DOHH2 (cell line): ENCODE measurements around the gene NEK10.
"Not testable (repeated sequence)": the region's sequence is repeated elsewhere in the genome, so short reads cannot be mapped to it uniquely, and the experiment has no call there.

Experiments used
- H3F3A ChIP-seq: fragments of 200-600 bp; sonication (generic), shearing (Covaris generic); 2 replicates; pipeline ENCODE4 v1.6.0; 2016; ENCODE audit warnings: antibody characterized with exemption, mild to moderate bottlenecking; ENCODE audit not compliant: control insufficient read depth, insufficient read depth
- H3K27ac ChIP-seq: fragments of 200-600 bp; sonication (generic); 2 replicates; pipeline ENCODE4 v1.5.1; 2014; ENCODE audit warnings: low read depth, mild to moderate bottlenecking, low read length, moderate library complexity
- H3K27me3 ChIP-seq: fragments of 200-600 bp; sonication (generic); 2 replicates; pipeline ENCODE4 v1.6.1; 2014; ENCODE audit warnings: mild to moderate bottlenecking, low read length, mixed read lengths; ENCODE audit not compliant: control insufficient read depth
- H3K36me3 ChIP-seq: fragments of 200-600 bp; sonication (generic); 2 replicates; pipeline ENCODE4 v1.6.1; 2014; ENCODE audit warnings: mild to moderate bottlenecking, low read length, moderate library complexity, mixed read lengths; ENCODE audit not compliant: control insufficient read depth
- H3K4me1 ChIP-seq: fragments of 200-600 bp; sonication (generic); 2 replicates; pipeline ENCODE4 v1.6.1; 2014; ENCODE audit warnings: mild to moderate bottlenecking, low read length, mixed read lengths; ENCODE audit not compliant: control insufficient read depth
- H3K4me2 ChIP-seq: fragments of 200-600 bp; sonication (generic); 2 replicates; pipeline ENCODE4 v1.6.0; 2014; ENCODE audit warnings: mild to moderate bottlenecking, low read length, moderate library complexity
- H3K4me3 ChIP-seq: fragments of 200-600 bp; sonication (generic); 2 replicates; pipeline ENCODE4 v1.5.1; 2014; ENCODE audit warnings: mild to moderate bottlenecking, low read length, mixed read lengths
- H3K79me2 ChIP-seq: fragments of 200-600 bp; sonication (generic); 2 replicates; pipeline ENCODE4 v1.6.1; 2014; ENCODE audit warnings: mild to moderate bottlenecking, low read length, mixed read lengths; ENCODE audit not compliant: control insufficient read depth
- H3K9me2 ChIP-seq: fragments of 200-600 bp; sonication (generic); replicated peaks from 2 replicates; pipeline ENCODE4 v1.6.1; 2014; ENCODE audit warnings: mild to moderate bottlenecking, low read length, mixed read lengths; ENCODE audit not compliant: control insufficient read depth
- H3K9me3 ChIP-seq: fragments of 200-600 bp; sonication (generic); 2 replicates; pipeline ENCODE4 v1.6.1; 2014; ENCODE audit warnings: antibody characterized with exemption, low read length, mixed read lengths; ENCODE audit not compliant: control insufficient read depth, insufficient read depth
- H4K20me1 ChIP-seq: fragments of 200-600 bp; sonication (generic); 2 replicates; pipeline ENCODE4 v1.6.0; 2014; ENCODE audit warnings: low read depth, mild to moderate bottlenecking, antibody characterized with exemption, low read length, moderate library complexity; ENCODE audit not compliant: control insufficient read depth, insufficient read depth
- EZH2phosphoT487 ChIP-seq: fragments of 200-600 bp; sonication (generic); IDR thresholded peaks from 2 replicates; pipeline ENCODE4 v1.6.1; 2017; ENCODE audit warnings: borderline replicate concordance, mild to moderate bottlenecking, antibody characterized with exemption, low read length, moderate library complexity, mixed read lengths
- TF ChIP-seq, protein P1 (sequence below): fragments of 200-600 bp; sonication (generic); IDR thresholded peaks from one replicate; pipeline ENCODE4 v1.5.1; 2014; ENCODE audit warnings: antibody characterized with exemption, mild to moderate bottlenecking, low read depth, low read length; ENCODE audit not compliant: poor library complexity, severe bottlenecking

Gene NEK10

GRCh38 chr3:27286467-27286866 is 82.7 kb downstream of the NEK10 start:
- H3K79me2 ChIP-seq, H3K4me2 ChIP-seq, H3K27ac ChIP-seq, H3F3A ChIP-seq, H3K4me3 ChIP-seq, H3K27me3 ChIP-seq, H3K9me2 ChIP-seq, H3K9me3 ChIP-seq, H3K4me1 ChIP-seq, H4K20me1 ChIP-seq, H3K36me3 ChIP-seq: not testable (repeated sequence)

DNA sequence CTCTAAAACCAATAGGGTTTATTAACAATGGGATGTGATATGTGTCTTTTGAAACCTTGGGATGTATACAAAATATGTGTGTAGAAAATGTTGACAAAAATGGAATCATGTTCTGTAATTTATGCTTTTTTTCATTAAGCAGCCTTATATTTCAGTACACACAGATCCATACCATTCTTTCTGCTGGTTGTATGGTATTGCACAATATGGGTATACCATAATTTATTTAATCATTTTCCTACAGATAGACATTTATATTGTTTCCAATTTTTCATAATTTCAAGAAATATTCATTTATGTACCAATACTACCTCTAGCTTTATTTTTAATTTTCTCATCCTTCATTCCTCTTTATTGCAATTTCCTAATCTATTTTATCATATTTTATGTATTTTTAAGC is 83.5 kb downstream of the NEK10 start:
- Histone ChIP-seq H3K9me2 (no peaks in the 10 kb centered on the region; the same call in 1 of the 2 replicates), H4K20me1 (no peaks in the 10 kb centered on the region), H3K9me3 (no peaks in the 10 kb centered on the region), H3K4me3 (no peak overlapping the region), H3K36me3 (no peaks in the 10 kb centered on the region), H3K79me2 (no peaks in the 10 kb centered on the region), H3K4me2 (no peak overlapping the region), H3K27ac (no peak overlapping the region), H3F3A (no peaks in the 10 kb centered on the region), H3K4me1 (no peaks in the 10 kb centered on the region), H3K27me3 (no peaks in the 10 kb centered on the region)
- TF ChIP-seq, protein P1, sequence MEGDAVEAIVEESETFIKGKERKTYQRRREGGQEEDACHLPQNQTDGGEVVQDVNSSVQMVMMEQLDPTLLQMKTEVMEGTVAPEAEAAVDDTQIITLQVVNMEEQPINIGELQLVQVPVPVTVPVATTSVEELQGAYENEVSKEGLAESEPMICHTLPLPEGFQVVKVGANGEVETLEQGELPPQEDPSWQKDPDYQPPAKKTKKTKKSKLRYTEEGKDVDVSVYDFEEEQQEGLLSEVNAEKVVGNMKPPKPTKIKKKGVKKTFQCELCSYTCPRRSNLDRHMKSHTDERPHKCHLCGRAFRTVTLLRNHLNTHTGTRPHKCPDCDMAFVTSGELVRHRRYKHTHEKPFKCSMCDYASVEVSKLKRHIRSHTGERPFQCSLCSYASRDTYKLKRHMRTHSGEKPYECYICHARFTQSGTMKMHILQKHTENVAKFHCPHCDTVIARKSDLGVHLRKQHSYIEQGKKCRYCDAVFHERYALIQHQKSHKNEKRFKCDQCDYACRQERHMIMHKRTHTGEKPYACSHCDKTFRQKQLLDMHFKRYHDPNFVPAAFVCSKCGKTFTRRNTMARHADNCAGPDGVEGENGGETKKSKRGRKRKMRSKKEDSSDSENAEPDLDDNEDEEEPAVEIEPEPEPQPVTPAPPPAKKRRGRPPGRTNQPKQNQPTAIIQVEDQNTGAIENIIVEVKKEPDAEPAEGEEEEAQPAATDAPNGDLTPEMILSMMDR = no peak
- no peak for TF ChIP-seq EZH2phosphoT487

DNA sequence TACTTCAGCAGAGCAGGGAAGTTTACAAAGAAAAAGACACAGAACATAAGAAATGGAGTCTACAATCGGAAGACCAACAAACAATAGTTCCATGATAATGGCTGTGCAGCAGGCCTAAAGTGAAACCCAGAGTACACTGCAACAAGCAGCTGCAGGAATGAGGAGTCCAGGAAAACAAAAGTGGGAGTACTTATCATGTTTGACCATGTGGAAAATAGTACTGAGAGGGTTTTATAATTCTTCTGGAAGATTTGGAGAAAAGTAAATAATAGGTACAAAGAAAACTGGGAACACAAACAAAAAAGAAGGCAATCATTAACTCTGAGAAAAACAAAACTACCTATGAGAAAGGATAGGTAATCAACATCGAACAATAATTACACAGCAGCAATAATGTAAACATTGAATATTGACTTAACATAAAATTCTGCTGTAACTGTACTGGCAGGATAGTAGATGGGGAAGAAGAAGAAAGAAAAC is 87.5 kb downstream of the NEK10 start:
- no peaks in the 10 kb centered on the region for H3K4me1 ChIP-seq
- no peaks in the 10 kb centered on the region for H3K27me3 ChIP-seq
- TF ChIP-seq EZH2phosphoT487 = no peak
- TF ChIP-seq, protein P1 = no peak
- H3K9me2 ChIP-seq = no peaks in the 10 kb centered on the region; the same call in 1 of the 2 replicates
- H3K36me3 ChIP-seq = no peaks in the 10 kb centered on the region
- no peak overlapping the region for H3K4me2 ChIP-seq
- H3F3A ChIP-seq = no peaks in the 10 kb centered on the region
- no peak overlapping the region for H3K27ac ChIP-seq
- no peaks in the 10 kb centered on the region for H3K79me2 ChIP-seq
- no peaks in the 10 kb centered on the region for H3K9me3 ChIP-seq
- H3K4me3 ChIP-seq = no peak overlapping the region
- no peaks in the 10 kb centered on the region for H4K20me1 ChIP-seq

GRCh38 chr3:27279123-27279522 is 90.1 kb downstream of the NEK10 start:
- Histone ChIP-seq H3K27ac (no peak overlapping the region), H3K4me2 (no peak overlapping the region), H3K4me1 (no peaks in the 10 kb centered on the region), H3F3A (no peaks in the 10 kb centered on the region), H4K20me1 (no peaks in the 10 kb centered on the region), H3K36me3 (no peaks in the 10 kb centered on the region), H3K4me3 (no peak overlapping the region), H3K9me3 (no peaks in the 10 kb centered on the region), H3K79me2 (no peaks in the 10 kb centered on the region), H3K27me3 (no peaks in the 10 kb centered on the region), H3K9me2 (no peaks in the 10 kb centered on the region; the same call in 1 of the 2 replicates)
- TF ChIP-seq EZH2phosphoT487 = no peak
- TF ChIP-seq, protein P1 = peak; percentile 16
